Esophagus muscularis mucosa (tissue), 4 donors: ENCODE measurements around the gene POMT1. TPM values are rescaled to one million over a fixed set of nuclear protein-coding genes. Genes with fewer than 3 reads are reported as not detected.

ENCODE experiments used
- DNase-seq: peaks from one replicate; pipeline ENCODE4 v3.0.0-alpha.2; 2017; ENCODE audit errors: extremely low spot score
- H3K27ac ChIP-seq, 4 donors: fragments of 200-600 bp; sonication (generic); replicated peaks in 1 of 4; 1 replicate in 3 of 4; 2 replicates in 1 of 4; pipeline ENCODE4 v1.5.1; 2016 to 2019; ENCODE audit warnings: mild to moderate bottlenecking in 1 of 4
- H3K27me3 ChIP-seq, 4 donors: fragments of 200-600 bp; sonication (generic); one replicate each; pipeline versions ENCODE4 v1.5.1 to v1.6.0; 2016 to 2019
- H3K36me3 ChIP-seq, 4 donors: fragments of 200-600 bp; sonication (generic); one replicate each; pipeline ENCODE4 v1.5.1; 2016 to 2019
- H3K4me1 ChIP-seq, 4 donors: fragments of 200-600 bp; sonication (generic); one replicate each; pipeline ENCODE4 v1.5.1; 2016 to 2019
- H3K4me3 ChIP-seq, 4 donors: fragments of 200-600 bp; sonication (generic); 1 replicate in 2 of 4; 2 replicates in 2 of 4; pipeline ENCODE4 v1.5.1; 2016 to 2019; ENCODE audit warnings: mild to moderate bottlenecking in 4 of 4, moderate library complexity in 1 of 4
- H3K9me3 ChIP-seq, 4 donors: fragments of 200-600 bp; sonication (generic); 1 replicate in 3 of 4; 2 replicates in 1 of 4; pipeline ENCODE4 v1.5.1; 2016 to 2019
- CTCF ChIP-seq, 3 experiments: fragments of 200-600 bp in 2 of 3; fragments of 450-650 bp in 1 of 3; sonication (generic) in 2 of 3; IDR thresholded peaks; one replicate each; pipeline ENCODE4 v1.5.1; 2017 to 2019; ENCODE audit warnings: antibody characterized with exemption in 3 of 3, mild to moderate bottlenecking in 2 of 3, moderate library complexity in 1 of 3
- EP300 ChIP-seq: sonication (generic); formaldehyde crosslinking; IDR thresholded peaks from one replicate; pipeline ENCODE4 v1.6.1; 2017; ENCODE audit warnings: antibody characterized with exemption
- POLR2A ChIP-seq: fragments of 450-650 bp; IDR thresholded peaks from one replicate; pipeline ENCODE4 v1.6.1; 2017; ENCODE audit warnings: antibody characterized with exemption, moderate library complexity, mild to moderate bottlenecking, low read depth
- POLR2AphosphoS5 ChIP-seq, 2 donors: sonication (generic); formaldehyde crosslinking; IDR thresholded peaks; one replicate each; pipeline ENCODE4 v1.6.1; 2017; ENCODE audit warnings: antibody characterized with exemption in 2 of 2
- WGBS: methylation state at CpG from one replicate; pipeline ENCODE4 v1.1.5; 2018; 5-methylcytosine and 5-hydroxymethylcytosine counted together
- intact Hi-C: fragments of 100-400 bp; cut with DNase I; formaldehyde crosslinking; loops from one replicate; pipeline ENCODE4 v1.15.1; 2023
- total RNA-seq, 4 donors: library from RNA; depleted of rRNA; stranded (reverse); fragments of >200 nt; gene quantifications; one replicate each; pipeline versions ENCODE4 v1.1.0 to v1.2.1, GENCODE V29; 2016

Gene POMT1
- total RNA-seq, 4 donors from 2014 or later, result 22.6 to 39.2 (median 25.0) TPM

GRCh38 chr9:131523451-131524435, 21.0 kb downstream of the POMT1 start:
- H3K27ac ChIP-seq, result no peak overlapping the region
- no peak for TF ChIP-seq EP300
- H3K4me3 ChIP-seq, result no peak overlapping the region
- 80% methylated on average over 26 of the region's 29 CpGs for WGBS
- no peaks in the 10 kb centered on the region for H3K27me3 ChIP-seq
- peaks cover 85 to 100% (median 98%) of the 10 kb centered on the region in 4 donors for H3K36me3 ChIP-seq
- no peaks in the 10 kb centered on the region for H3K9me3 ChIP-seq
- no peak for DNase-seq
- H3K4me1 ChIP-seq, result no peaks in the 10 kb centered on the region
- intact Hi-C loops, result no loop called here

GRCh38 chr9:131524665-131525315, 22.1 kb downstream of the POMT1 start:
- Histone ChIP-seq H3K9me3 (no peaks in the 10 kb centered on the region), H3K27ac (no peak overlapping the region), H3K4me3 (no peak overlapping the region), H3K36me3 (peaks cover 82 to 100% (median 97%) of the 10 kb centered on the region in 4 donors), H3K27me3 (no peaks in the 10 kb centered on the region), H3K4me1 (peaks cover 2 to 7% (median 5%) of the 10 kb centered on the region in 4 donors)
- intact Hi-C loops, result no loop called here
- no peak for DNase-seq
- WGBS, result 86% methylated on average over 18 of the region's 23 CpGs
- TF ChIP-seq POLR2AphosphoS5 (IDR thresholded peaks at IDR 0.05) (no peak), CTCF (IDR thresholded peaks at IDR 0.05) (no peak), POLR2A (no peak), EP300 (no peak)

GRCh38 chr9:131525643-131526565, 23.2 kb downstream of the POMT1 start:
- Histone ChIP-seq H3K27me3 (no peaks in the 10 kb centered on the region), H3K9me3 (no peaks in the 10 kb centered on the region), H3K27ac (no peak overlapping the region), H3K4me1 (peaks cover 11 to 18% (median 13%) of the 10 kb centered on the region in 4 donors), H3K36me3 (peaks cover 71 to 93% (median 87%) of the 10 kb centered on the region in 4 donors), H3K4me3 (no peak overlapping the region)
- no peak for DNase-seq
- TF ChIP-seq POLR2AphosphoS5 (IDR thresholded peaks at IDR 0.05) (no peak), EP300 (no peak), POLR2A (no peak)
- intact Hi-C loops, result no loop called here
- 86% methylated on average over 19 of the region's 19 CpGs for WGBS

- H3K27me3 ChIP-seq, result no peaks in the 10 kb centered on the region
- H3K4me1 ChIP-seq, result peaks cover 17 to 25% (median 20%) of the 10 kb centered on the region in 4 donors
- intact Hi-C loops, result no loop called here
- H3K27ac ChIP-seq, result no peak overlapping the region
- peaks cover 48 to 70% (median 65%) of the 10 kb centered on the region in 4 donors for H3K36me3 ChIP-seq
- 95% methylated on average over 7 of the region's 7 CpGs for whole genome bisulfite sequencing
- no peak for DNase-seq
- TF ChIP-seq CTCF (IDR thresholded peaks at IDR 0.05) (no peak), EP300 (no peak), POLR2AphosphoS5 (IDR thresholded peaks at IDR 0.05) (no peak), POLR2A (no peak)
- H3K4me3 ChIP-seq, result no peak overlapping the region
- no peaks in the 10 kb centered on the region for H3K9me3 ChIP-seq
These were observed 25.5 kb downstream of the POMT1 start for GRCh38 chr9:131528186-131528585.

- Histone ChIP-seq H3K27me3 (no peaks in the 10 kb centered on the region), H3K9me3 (no peaks in the 10 kb centered on the region), H3K4me1 (peaks cover 17 to 25% (median 20%) of the 10 kb centered on the region in 4 donors), H3K4me3 (no peak overlapping the region), H3K36me3 (peaks cover 41 to 62% (median 57%) of the 10 kb centered on the region in 4 donors), H3K27ac (no peak overlapping the region)
- TF ChIP-seq POLR2A (no peak), EP300 (no peak), POLR2AphosphoS5 (IDR thresholded peaks at IDR 0.05) (no peak)
- intact Hi-C loops, result no loop called here
- WGBS, result 95% methylated on average over 8 of the region's 35 CpGs
- no peak for DNase-seq
These were observed 26.3 kb downstream of the POMT1 start for GRCh38 chr9:131528886-131529505.
